ENCODE data around the gene CCDC6.

CCDC6 gene

DNA sequence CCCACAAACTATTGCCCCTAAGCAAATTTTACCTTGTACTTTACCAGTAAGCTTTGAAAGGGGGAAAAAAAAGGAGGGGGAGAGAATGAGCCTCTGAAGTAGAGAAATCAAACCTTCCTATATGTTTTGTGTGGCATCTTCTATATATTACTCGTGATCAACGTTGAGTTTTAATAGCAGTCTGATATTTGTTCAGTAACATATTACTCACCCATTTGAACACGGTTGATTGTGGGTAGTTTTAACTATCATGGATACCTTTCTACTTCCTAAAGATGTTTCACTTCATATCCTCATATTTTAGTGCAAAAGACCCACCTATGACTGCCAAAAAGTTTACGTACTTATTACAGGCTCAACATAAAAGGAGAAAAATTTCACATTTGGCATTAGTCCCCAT is 54.5 kb downstream of the CCDC6 start:
- DNase-seq (ENCODE audit: low spot score): no peak

DNA sequence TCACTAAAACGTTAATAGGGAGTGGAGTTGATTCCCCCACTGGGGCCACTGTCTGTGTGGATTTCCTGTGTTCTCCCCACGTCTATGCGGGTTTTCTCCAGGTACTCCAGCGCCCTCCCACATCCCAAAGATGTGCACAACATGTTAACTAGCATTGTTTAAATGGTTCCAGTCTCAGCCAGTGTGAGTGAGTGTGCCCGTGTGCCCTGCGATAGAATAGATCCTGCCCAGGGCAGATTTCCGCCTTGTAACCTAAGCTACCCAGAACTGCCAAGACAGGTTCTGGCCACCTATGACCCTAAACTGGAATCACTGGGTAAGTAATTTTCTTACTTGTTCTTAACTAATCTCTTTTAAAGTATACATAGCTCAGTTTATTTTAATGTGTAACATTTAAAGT is 58.5 kb downstream of the CCDC6 start:
- no peak for DNase-seq (ENCODE audit: low spot score)

DNA sequence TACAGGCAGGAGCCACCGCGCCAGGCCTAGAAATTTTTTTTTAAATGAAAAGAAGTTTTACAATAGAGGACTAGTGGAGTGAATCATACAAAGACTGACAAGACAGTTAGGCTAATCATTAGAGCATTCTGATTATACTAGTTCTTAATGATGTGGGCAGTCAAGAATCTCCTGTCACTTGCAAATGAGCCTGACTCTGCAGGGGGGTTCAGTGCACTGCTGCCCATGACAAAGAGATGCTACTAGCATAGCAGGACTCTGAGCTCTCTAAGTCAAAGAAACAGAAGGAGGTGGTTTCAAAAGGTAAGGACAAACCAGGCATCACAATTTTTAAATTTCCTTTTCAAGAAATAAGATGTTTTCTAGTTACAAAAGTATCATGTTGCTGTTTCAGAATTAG is 59.0 kb downstream of the CCDC6 start:
- DNase-seq (ENCODE audit: low spot score): no peak

DNA sequence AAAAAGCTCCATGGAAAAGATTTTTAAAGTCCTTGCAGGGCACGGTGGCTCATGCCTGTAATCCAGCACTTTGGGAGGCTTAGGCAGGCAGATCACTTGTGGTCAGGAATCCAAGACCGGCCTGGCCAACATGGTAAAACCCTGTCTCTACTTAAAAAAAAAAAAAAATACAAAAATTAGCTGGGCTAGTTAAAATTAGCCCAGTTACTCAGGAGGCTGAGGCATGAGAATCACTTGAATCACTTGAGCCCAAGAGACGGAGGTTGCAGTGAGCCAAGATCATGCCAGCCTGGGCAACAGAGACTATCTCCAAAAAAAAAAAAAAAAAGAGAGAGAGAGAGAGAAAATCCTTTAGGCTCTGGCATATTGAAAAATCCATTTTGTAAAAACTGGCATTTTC is 61.9 kb downstream of the CCDC6 start:
- DNase-seq (ENCODE audit: low spot score): no peak

DNA sequence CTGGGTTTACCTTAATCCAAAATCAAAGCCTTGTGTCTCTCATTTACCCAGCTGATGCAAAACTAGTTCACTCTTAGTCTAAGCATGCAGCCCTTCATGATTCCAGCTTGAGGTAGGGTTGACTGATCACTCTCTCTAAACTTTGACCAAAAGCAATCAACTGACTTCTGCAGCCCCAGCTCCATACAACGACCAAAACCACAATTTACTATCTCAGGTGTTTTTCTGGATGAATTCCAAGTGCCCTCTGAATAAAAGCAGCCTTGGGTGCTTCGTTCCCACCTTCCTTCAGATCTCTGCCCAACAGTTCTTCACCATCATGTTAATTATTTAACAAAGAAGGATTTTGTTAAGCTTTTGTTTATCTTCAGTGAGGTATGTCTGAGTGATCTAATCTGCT is 62.6 kb downstream of the CCDC6 start:
- no peak for DNase-seq (ENCODE audit: low spot score)

DNA sequence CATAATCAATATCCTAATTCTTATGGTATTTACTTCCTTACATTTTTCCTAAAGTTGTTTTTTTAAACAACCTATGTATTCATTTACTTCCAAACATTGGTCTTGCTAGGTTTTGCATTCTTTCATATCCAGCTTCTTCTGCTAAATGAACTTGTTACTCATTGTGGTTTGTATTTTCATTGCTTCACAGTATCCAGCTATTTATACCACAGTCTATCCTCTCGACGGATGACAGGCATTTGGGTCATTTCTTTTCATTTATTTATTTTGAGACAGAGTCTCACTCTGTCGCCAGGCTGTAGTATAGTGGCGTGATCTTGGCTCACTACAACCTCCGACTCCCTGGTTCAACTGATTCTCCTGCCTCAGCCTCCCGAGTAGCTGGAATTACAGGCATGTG is 66.8 kb downstream of the CCDC6 start:
- DNase-seq (ENCODE audit: low spot score): no peak

DNA sequence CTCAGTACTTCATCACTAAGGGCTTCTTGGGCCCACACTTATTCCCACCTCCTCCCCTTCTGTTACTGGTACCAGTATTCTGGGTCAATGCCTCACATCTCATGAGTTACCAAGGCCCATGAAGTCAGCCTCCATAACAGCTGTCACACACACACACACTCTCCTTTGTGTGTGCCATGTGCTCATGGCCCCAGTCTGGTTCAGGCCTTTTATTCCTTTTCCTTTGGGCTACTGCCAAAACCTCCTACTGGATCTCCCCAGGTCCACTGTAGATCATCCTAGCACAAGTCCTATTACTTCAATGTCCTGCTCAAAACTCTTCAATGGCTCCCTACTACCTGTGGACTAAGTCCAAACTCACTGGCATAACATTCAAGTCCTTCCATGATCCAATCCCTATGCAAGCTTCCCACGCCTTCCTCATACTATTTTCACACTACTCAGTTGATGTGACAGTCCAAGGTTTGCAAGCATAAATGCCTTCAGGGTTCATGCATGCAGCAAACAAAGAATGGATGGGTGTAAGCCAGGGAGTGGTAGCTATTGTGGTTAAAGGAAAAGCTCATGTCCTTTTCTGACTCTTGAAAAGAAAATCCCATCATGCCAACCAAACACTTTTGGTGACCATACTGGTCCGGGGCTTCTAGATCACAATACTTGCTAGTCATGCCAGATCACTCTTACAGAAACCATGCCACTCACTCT is 68.1 kb downstream of the CCDC6 start:
- no peak for DNase-seq (ENCODE audit: low spot score)

DNA sequence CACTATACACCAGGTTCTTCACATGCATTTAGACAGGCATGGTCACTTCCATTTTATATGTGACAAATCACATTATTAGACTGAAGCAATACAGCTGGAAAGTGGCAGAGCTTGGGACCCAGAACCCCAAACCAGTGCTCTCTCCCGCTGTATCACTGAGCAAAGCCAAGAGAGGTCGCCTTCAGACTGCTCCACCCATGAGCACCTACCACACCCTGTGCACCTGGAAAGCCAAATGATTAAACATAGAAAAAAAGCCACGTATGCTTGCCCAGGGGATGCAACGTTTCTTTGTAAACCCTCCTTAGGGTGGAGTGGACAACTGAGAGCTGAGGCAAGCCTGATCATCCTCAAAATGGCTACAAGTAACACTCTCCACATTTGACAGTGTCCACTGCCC is 72.5 kb downstream of the CCDC6 start:
- peak; percentile 24 for DNase-seq (ENCODE audit: low spot score)

DNA sequence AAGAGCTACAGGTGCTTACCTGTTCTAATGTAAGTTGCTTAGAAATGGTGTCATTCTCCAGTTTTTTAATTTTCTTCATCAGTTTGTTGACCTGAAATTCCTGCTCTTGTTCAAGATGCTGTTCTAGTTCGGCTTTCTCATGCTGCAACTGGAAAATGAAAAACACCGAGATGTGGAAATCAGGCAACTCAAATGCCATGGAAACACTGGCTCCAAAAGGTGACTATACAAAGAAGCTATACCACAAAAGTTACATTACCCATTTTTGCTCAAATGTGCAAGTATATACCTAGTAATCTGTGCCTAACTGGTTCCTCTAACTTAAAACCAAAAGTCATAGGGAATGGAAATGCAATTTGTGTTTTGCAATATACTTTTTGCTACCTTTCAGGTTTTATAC is 73.8 kb downstream of the CCDC6 start:
- no peak for DNase-seq (ENCODE audit: low spot score)

DNA sequence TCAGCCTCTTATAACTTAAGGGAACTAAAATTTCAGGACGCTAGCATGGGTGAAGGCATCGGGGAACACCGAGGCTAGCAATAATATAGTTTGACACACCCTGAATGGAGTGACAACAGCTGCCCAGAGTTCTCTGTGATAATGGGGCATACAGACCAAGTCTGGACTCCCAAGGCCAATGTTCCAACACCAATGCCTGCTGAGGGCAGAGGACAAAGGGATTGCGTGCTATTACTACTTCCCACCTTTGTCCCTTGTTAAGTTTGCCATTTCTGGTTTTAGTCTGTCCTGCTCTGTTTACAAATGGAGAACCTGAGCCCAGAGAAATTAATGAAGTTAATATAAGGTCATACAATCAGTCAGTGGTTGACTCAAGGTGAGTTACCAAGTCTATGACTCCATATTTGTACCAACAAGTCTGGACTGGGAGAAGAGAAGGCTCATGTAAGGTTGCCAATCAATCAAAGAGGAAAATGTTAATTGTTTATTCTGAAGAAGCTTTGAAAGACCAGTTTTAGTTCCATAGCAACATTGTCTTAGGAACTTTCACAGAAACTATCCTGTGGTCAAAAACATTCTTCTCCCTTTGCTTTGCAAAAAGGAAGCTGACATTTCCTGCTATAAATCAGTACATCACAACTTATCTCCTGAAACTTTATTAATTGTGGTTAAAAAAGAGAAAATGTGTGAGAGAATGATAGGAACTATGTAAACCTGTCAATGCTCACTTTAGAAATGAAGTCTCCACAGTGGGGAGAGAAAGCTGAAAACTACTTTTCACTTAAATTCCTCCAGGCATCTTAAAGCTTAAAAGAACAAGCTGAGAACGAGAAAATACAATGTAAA is 74.5 kb downstream of the CCDC6 start:
- no peak for DNase-seq (ENCODE audit: low spot score)

DNA sequence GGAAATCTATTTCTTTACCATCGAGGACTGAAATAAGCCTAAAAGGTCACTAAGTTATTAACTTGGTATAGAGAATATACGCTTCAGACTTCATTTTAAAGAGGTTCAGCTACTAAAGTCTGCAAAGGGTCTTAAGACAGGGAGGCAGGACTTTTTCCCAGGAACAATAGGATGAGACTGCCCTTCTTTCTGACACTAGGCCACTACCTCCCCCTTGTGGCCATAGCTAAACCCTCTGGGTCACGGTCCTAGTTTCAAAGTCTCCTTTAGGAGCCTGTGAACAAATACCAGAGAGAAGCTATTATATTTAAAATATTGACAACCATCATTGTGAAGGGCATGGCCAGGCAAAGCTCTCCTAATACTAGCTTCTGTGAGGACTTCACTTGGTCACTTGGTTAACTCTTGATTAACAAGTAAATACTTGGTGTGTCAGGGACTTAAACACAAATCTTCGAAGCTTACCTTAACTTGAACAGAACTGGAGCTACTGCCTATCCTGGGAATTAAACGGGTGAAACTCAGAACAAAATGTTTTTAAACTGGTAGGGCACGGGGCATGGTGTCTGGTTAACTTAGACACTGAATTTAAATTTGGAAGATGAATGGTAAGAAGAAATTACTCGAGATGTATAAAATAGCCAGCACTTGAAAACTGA is 75.6 kb downstream of the CCDC6 start:
- peak; percentile 33 for DNase-seq (ENCODE audit: low spot score)

DNA sequence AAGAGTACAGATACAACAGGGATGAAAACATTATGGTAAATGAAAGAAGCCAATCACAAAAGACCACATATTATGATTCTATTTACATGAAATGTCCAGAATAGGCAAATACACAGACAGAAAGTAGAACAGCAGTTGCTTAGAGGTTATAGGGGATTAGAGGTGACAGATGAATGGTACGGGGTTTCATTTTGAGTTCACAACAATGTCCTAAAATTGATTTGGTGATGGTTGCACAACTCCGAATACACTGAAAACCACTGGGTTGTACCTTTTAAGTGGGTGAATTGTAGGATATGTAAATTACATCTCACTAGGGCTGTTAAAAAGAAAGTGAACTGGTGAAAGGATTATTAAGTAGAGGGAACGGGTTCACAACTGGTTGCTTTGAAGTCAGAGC is 76.8 kb downstream of the CCDC6 start:
- DNase-seq (ENCODE audit: low spot score): no peak

DNA sequence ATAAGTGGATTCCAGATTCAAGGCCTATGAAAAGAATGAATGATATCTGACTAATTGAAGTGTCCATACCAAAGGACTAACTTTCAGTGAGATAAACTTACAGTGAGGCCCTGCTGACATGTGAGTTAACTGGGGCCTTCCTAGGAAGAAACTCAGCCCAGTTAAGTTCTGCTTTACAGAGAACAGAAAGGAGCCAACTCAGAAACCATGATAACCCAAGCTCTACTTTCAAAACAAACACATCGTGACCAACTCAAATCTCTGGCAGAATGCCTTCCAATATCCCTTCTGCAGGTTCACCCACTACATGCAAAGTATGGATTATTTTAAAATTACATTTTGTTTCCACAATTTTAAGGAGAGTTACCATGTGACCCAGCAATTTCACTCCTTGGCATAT is 77.3 kb downstream of the CCDC6 start:
- no peak for DNase-seq (ENCODE audit: low spot score)

DNA sequence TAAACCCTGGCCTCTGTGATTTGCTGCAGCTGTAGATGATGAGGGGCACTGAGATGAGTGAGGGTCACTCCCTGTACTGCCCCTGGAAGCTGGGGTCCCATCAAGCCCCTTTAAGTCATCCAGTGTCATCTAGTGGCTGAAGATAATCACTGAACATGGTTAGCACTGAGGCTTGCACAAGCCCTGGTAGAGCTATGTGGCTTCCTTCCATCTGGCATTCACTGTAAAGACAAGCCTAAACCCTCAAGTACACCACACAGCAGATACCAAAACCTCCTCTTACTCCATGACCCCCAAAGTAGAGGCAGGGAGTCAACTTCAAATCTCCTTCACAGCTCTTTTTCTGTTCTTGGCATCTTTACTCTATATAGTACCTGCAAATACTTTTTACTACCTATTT is 80.4 kb downstream of the CCDC6 start:
- no peak for DNase-seq (ENCODE audit: low spot score)

DNA sequence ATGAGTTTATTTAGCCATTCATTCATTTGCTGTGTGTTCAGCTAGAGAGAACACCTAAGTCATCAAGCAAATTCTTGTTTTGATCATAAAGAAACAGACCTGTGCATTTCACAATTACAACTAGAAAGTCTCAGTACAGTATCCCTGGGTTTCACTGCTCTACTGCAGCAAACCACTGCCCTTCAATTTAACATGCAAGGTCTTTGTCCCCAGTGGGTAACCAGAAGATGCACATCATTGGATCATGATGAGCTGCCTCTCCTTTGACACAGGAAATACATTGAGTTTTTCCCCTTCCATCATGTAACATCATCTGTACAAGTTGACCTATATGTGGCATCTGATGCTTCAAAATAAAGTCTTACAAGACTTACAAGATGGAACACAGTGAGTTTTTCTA is 82.6 kb downstream of the CCDC6 start:
- no peak for DNase-seq (ENCODE audit: low spot score)

DNA sequence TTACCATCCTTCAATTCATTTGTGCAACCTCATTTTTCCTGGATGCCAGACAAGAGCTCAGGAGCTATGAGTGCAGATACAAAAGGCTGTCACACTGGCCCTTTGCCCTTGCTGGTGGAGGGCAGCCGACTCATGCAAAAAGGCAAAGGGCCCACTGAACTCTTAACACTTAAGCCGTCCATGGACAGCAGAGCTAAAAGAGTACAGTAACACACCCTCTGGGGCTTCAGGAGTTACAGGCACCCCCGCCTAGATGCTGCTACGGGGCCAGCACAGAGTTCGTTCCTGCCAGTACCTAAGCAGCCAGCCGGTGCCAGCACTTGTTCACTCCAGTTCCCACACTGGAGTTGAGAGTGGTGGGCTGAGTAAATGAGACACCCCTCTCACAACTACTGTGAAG is 83.2 kb downstream of the CCDC6 start:
- DNase-seq (ENCODE audit: low spot score): no peak

DNA sequence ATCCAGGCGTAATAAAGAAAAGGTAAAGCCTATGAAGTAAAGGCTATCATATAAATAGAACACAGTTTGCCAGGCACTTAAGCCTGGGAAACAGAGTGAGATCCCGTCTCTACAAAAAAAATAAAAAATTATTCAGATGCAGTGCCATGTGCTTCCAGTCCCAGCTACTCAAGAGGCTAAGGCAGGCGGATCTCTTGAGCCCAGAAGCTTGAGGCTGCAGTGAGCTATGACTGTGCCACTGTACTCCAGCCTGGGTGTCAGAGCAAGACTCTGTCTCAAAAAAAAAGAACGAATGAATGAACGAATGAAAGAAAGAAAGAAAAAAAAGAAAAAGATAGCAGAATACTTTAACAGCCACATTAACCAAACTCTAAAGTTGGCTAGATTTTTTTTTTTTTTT is 85.9 kb downstream of the CCDC6 start:
- no peak for DNase-seq (ENCODE audit: low spot score)

DNA sequence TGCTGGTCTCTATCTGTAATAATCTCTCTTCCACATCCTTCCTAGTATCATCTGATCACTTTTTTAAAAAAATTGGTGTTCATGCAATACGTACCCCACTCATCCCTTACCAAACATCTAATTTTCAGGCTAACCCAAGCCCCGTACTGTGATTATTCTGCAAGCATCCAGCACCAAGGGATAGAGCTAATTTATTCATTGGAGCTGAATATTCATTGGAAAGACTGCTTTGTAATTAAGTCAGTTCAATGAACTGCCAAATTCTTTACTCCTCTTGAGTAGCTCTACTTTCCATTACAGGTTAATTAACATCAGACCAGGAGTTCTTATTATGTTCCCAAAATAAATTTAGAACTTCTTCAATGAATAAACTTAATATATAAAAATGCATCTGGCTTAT is 86.7 kb downstream of the CCDC6 start:
- no peak for DNase-seq (ENCODE audit: low spot score)

DNA sequence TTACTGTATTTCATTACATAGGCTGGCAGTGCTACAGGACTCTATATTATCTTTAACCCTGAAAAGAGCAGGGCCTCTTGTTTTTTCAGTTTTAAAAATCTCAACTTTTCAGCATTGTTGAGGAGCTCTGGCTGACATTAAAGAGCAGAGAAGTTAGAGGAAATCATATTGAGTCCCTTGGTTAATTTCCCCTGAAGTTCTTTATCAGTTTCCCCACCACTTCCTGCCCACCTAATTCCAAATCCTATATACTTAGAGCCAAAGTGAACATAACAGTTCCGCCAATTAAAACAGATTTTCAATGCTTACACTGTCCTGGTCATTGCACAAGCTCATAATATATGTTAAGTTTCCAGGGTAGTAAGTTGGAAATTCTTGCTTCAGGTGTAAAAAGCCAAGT is 87.1 kb downstream of the CCDC6 start:
- no peak for DNase-seq (ENCODE audit: low spot score)

DNA sequence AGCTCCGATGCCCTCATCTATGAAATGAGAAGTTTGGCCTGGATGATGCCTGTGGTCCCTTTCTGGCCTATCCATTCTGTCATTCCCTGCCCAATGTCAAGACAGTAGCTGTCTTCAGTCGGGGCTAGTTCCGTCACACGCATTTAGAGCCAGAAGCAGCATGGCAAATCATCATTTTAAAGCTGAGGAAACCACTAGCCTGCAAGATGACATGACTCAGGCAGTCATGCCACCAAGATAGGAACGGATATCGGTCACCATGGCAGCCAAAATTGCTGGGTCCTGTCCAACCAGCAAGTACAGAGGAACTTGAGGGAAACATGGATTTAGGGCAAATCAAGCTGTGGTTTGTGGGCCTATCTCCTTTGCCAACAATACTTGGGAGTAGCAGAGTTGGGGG is 88.6 kb downstream of the CCDC6 start:
- DNase-seq (ENCODE audit: low spot score): no peak

DNA sequence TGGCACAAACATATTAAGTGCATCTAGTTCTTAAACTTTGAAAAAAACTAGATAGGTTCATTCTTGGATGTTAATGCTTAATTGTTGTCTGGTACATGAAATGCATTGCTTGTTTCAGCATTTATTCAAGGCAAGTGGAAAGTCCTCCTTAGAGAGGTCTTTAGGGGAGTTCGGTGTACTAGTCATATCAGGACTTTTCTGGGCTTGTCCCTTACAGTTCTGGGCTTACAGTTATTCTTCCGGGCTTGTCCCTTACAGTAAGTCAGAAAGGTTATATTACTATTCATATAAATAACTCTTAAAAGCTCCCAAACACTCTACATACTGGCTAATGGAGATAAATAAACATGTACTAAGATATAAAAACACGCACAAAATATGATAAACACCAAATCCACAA is 91.5 kb downstream of the CCDC6 start:
- no peak for DNase-seq (ENCODE audit: low spot score)

DNA sequence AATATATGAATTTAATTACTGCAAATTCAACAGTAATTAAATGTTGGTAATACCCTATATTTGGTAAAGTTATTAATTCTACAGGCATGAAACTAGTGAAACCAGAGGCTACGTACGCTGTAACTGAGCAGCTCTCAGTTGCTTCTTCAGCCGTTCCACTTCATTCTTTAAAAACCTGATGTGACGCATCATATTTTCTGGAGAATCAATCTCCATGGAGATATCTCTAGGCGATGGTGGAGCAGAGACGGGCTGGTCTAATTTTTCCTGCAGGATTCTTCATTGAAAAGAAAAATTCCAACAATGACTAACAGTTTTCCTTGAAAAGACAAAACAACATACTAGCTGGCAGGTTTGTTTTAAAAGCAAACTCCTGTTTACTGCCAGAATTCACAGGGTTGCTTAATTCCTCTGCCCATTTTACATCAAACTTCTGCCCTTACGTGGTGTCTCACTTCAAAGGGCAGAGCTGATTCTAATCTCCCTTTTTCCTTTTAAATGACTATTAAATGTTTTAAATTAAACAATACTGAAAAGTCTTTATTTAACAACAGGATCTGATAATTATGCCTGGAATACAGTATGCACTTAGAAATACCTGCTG is 93.7 kb downstream of the CCDC6 start:
- DNase-seq (ENCODE audit: low spot score): no peak

DNA sequence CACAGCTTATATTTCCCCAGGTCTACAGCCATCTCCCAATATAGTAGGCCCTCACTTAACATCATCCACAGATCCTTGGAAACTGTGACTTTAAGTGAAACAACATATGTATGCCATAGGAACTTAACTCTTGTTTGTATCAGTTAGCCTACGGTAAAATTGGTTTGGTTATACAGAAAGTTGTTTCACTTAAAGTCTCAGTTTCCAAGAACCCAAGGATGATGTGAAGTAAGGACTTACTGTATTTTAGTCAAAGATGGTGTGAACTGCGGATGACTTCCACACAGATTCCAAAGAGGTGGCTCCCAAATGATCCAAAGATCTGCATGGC is 96.7 kb downstream of the CCDC6 start:
- DNase-seq (ENCODE audit: low spot score): no peak

Data from germinal center (tissue), 1 donor.